Smooth muscle cell (in vitro differentiated cells): ENCODE measurements around the gene TMEM218. TPM values are rescaled to one million over a fixed set of nuclear protein-coding genes. Genes with fewer than 3 reads are reported as not detected.

ENCODE experiments used
- DNase-seq: peaks from one replicate; lab custom pipeline; 2025; ENCODE audit not compliant: unreplicated experiment; lab: John Stamatoyannopoulos, UW
- H2AFZ ChIP-seq: fragments of 200-600 bp; sonication (generic); 2 replicates; pipeline ENCODE4 v1.6.0; 2016; ENCODE audit warnings: antibody characterized with exemption, low read depth, mild to moderate bottlenecking
- H3F3A ChIP-seq: fragments of 200-600 bp; sonication (generic); 2 replicates; pipeline ENCODE4 v1.6.0; 2017; ENCODE audit warnings: antibody characterized with exemption, low read depth
- H3K27ac ChIP-seq: fragments of 200-600 bp; sonication (generic); 2 replicates; pipeline ENCODE4 v1.5.1; 2016; ENCODE audit warnings: low read depth, mild to moderate bottlenecking
- H3K27me3 ChIP-seq: fragments of 200-600 bp; sonication (generic); 2 replicates; pipeline ENCODE4 v1.6.1; 2016; ENCODE audit warnings: low read depth, mild to moderate bottlenecking
- H3K36me3 ChIP-seq: fragments of 200-600 bp; sonication (generic); 2 replicates; pipeline ENCODE4 v1.5.1; 2016; ENCODE audit warnings: low read depth
- H3K4me1 ChIP-seq: fragments of 200-600 bp; sonication (generic); 2 replicates; pipeline ENCODE4 v1.5.1; 2016; ENCODE audit warnings: low read depth
- H3K4me2 ChIP-seq: fragments of 200-600 bp; sonication (generic); 2 replicates; pipeline ENCODE4 v1.6.0; 2016; ENCODE audit warnings: mild to moderate bottlenecking
- H3K4me3 ChIP-seq: fragments of 200-600 bp; sonication (generic); 2 replicates; pipeline ENCODE4 v1.5.1; 2016; ENCODE audit warnings: mild to moderate bottlenecking
- H3K79me2 ChIP-seq: fragments of 200-600 bp; sonication (generic); 2 replicates; pipeline ENCODE4 v1.6.0; 2016; ENCODE audit warnings: low read depth, mild to moderate bottlenecking
- H3K9ac ChIP-seq: fragments of 200-600 bp; sonication (generic); 2 replicates; pipeline ENCODE4 v1.6.0; 2016; ENCODE audit warnings: low read depth
- H3K9me3 ChIP-seq: fragments of 200-600 bp; sonication (generic); replicated peaks from 2 replicates; pipeline ENCODE4 v1.5.1; 2016; ENCODE audit warnings: low read depth
- H4K20me1 ChIP-seq: fragments of 200-600 bp; sonication (generic); 2 replicates; pipeline ENCODE4 v1.6.0; 2016; ENCODE audit warnings: low read depth
- WGBS: methylation state at CpG from one replicate; pipeline ENCODE4 v1.1.7; 2016; ENCODE audit warnings: low lambda C conversion rate; 5-methylcytosine and 5-hydroxymethylcytosine counted together
- polyA plus RNA-seq: library from polyadenylated mRNA; unstranded; fragments of >200 nt; fragmentation: Nextera tagmentation; extraction: Ambion mirVana; gene quantifications from 2 replicates; pipeline ENCODE4 v1.2.1, GENCODE V29; 2016
- total RNA-seq: library from RNA; depleted of rRNA; stranded (reverse); fragments of >200 nt; gene quantifications from 2 replicates; pipeline ENCODE4 v1.2.3, GENCODE V29; 2014
- TF ChIP-seq, protein P1 (sequence below): fragments of 200-600 bp; sonication (generic); IDR thresholded peaks from 2 replicates; pipeline ENCODE4 v1.5.1; 2017; ENCODE audit warnings: borderline replicate concordance, mild to moderate bottlenecking, antibody characterized with exemption; ENCODE audit not compliant: insufficient read depth, poor library complexity, severe bottlenecking

TMEM218 gene
- total and polyA plus RNA-seq, 2 experiments from 2014 or later, result 22.1 to 30.7 TPM

DNA sequence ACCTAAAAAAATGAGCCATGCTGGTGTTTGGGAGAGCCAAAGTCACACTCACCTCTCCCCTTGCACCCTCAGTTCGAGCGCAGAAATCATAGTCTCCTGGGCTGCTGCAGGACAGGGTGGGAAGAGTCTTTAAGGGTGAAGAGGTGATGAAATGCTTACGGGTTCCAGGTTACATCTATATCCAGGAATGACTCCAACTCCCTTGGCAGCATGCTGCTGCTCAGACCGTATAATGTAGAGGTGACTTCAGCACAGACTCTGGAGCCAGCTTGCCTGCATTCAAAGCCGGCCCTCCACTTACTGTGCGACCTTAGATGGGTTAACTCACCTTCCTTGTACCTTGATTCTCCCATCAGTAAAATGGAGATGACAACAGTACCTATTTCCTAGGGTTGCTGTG is 35.9 kb upstream of the TMEM218 start:
- Histone ChIP-seq H3K4me1 (no peaks in the 10 kb centered on the region), H3K79me2 (no peaks in the 10 kb centered on the region), H3K9me3 (no peaks in the 10 kb centered on the region), H3K36me3 (no peaks in the 10 kb centered on the region), H4K20me1 (no peaks in the 10 kb centered on the region), H3K27me3 (no peaks in the 10 kb centered on the region), H3K27ac (no peak overlapping the region), H2AFZ (no peak overlapping the region), H3K9ac (no peak overlapping the region), H3F3A (no peaks in the 10 kb centered on the region), H3K4me2 (no peak overlapping the region), H3K4me3 (no peak overlapping the region)
- DNase-seq, result no peak
- 87% methylated on average over 6 of the region's 6 CpGs for WGBS
- TF ChIP-seq, protein P1, sequence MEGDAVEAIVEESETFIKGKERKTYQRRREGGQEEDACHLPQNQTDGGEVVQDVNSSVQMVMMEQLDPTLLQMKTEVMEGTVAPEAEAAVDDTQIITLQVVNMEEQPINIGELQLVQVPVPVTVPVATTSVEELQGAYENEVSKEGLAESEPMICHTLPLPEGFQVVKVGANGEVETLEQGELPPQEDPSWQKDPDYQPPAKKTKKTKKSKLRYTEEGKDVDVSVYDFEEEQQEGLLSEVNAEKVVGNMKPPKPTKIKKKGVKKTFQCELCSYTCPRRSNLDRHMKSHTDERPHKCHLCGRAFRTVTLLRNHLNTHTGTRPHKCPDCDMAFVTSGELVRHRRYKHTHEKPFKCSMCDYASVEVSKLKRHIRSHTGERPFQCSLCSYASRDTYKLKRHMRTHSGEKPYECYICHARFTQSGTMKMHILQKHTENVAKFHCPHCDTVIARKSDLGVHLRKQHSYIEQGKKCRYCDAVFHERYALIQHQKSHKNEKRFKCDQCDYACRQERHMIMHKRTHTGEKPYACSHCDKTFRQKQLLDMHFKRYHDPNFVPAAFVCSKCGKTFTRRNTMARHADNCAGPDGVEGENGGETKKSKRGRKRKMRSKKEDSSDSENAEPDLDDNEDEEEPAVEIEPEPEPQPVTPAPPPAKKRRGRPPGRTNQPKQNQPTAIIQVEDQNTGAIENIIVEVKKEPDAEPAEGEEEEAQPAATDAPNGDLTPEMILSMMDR, result no peak

DNA sequence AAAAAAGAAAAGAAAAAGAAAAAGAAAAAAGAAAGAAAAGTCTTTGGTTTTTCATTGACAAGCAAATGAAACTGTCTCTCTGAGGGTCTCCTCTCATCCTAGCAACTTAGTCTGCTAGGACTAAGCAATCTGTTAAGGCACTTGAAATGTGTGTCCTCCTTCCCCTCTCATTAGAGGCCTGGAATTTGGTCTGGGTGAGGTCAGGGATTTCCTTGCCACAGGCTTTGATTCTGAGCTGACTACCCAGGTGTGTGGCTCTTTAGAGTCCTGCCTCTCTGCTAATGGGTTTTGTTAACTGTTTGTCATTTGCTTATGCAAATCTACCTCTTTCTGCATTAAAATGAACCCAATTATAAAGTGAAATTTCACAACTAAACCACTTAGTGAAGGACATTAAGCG is 34.8 kb upstream of the TMEM218 start:
- Histone ChIP-seq H3K27me3 (no peaks in the 10 kb centered on the region), H2AFZ (no peak overlapping the region), H3F3A (no peaks in the 10 kb centered on the region), H3K79me2 (no peaks in the 10 kb centered on the region), H3K4me1 (peaks cover 4% of the 10 kb centered on the region), H3K9me3 (no peaks in the 10 kb centered on the region), H3K4me3 (no peak overlapping the region), H4K20me1 (no peaks in the 10 kb centered on the region), H3K36me3 (no peaks in the 10 kb centered on the region), H3K27ac (no peak overlapping the region), H3K9ac (no peak overlapping the region), H3K4me2 (no peak overlapping the region)
- no peak for DNase-seq
- WGBS, result 71% methylated on average over 1 of the region's 1 CpG
- TF ChIP-seq, protein P1, result no peak

DNA sequence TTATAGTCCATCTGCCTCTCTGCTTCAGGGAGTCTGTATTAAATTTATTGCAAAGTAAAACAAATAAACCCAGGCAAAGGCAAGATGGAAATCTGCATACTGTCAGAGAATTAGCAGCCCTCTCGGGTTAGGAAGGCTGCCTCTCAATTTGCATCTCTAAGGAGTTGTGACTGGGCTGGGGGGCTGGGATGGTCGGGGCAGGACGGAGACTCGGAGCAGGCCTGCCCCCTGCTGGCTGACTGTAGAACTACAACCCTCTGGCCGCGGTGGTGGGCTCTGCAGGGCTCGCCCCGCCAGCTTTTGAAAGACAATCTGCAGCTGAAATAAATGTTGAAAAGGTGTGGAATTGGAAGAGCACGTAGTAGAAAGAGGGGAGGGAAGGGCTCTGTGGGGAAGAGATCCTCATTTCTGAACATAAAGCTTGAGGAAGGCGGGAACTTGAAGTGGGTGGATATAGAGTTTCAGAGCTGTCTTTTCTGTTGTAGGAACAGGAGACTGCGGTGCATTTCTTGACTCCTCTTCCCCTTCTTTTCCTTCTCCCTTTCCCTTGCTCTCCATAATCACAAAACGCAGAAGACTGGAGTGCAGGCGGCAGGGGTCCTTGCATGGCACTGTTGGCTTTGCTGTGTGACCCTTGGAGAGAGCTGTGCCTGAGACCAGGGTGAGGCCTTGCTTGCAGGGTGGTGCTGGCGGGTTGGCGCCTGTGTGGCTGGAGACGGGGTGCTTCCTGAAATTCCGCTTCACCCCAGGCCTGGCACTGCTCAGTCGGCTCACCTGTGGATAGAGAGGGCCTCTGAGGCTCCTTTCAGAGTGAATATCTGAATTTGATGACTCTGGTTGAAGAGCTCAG is 30.5 kb upstream of the TMEM218 start:
- H3K4me1 ChIP-seq, result peaks cover 22% of the 10 kb centered on the region
- H3F3A ChIP-seq, result no peaks in the 10 kb centered on the region
- peak overlapping the region; percentile 42 for H3K4me2 ChIP-seq
- 42% methylated on average over 18 of the region's 18 CpGs for WGBS
- no peak overlapping the region for H3K27ac ChIP-seq
- H2AFZ ChIP-seq, result peak overlapping the region; percentile 76
- TF ChIP-seq, protein P1, result peak; percentile 96
- no peak overlapping the region for H3K4me3 ChIP-seq
- no peaks in the 10 kb centered on the region for H4K20me1 ChIP-seq
- H3K9ac ChIP-seq, result no peak overlapping the region
- H3K36me3 ChIP-seq, result no peaks in the 10 kb centered on the region
- no peaks in the 10 kb centered on the region for H3K9me3 ChIP-seq
- H3K27me3 ChIP-seq, result no peaks in the 10 kb centered on the region
- no peaks in the 10 kb centered on the region for H3K79me2 ChIP-seq
- DNase-seq, result peak; percentile 44

GRCh38 chr11:125141178-125141577 is 29.8 kb upstream of the TMEM218 start:
- TF ChIP-seq, protein P1, result no peak
- Histone ChIP-seq H3K9ac (no peak overlapping the region), H3K4me1 (peaks cover 22% of the 10 kb centered on the region), H3K27me3 (no peaks in the 10 kb centered on the region), H3K27ac (no peak overlapping the region), H3K4me3 (no peak overlapping the region), H3K36me3 (no peaks in the 10 kb centered on the region), H3K9me3 (no peaks in the 10 kb centered on the region), H3K79me2 (no peaks in the 10 kb centered on the region), H3K4me2 (peak overlapping the region; percentile 42), H3F3A (no peaks in the 10 kb centered on the region), H2AFZ (peak overlapping the region; percentile 76), H4K20me1 (no peaks in the 10 kb centered on the region)
- DNase-seq, result no peak
- 47% methylated on average over 12 of the region's 12 CpGs for WGBS
